Loucy (cell line): Measurements from ENCODE around the gene NHSL1.

ENCODE experiments used
- H2AFZ ChIP-seq: fragments of 200-600 bp; sonication (generic); 2 replicates; pipeline ENCODE4 v1.6.0; 2016; ENCODE audit warnings: antibody characterized with exemption, mild to moderate bottlenecking, low read length, moderate library complexity
- H3F3A ChIP-seq: fragments of 200-600 bp; 2 replicates; pipeline ENCODE4 v1.6.0; 2016; ENCODE audit warnings: antibody characterized with exemption, low read depth, mild to moderate bottlenecking
- H3K27me3 ChIP-seq: fragments of 200-600 bp; sonication (generic); 2 replicates; pipeline ENCODE4 v1.6.1; 2014; ENCODE audit warnings: low read length, mild to moderate bottlenecking; ENCODE audit not compliant: insufficient read depth, poor library complexity, severe bottlenecking
- H3K36me3 ChIP-seq: fragments of 200-600 bp; sonication (generic); 2 replicates; pipeline ENCODE4 v1.6.1; 2016; ENCODE audit warnings: low read length; ENCODE audit not compliant: insufficient read depth
- H3K4me1 ChIP-seq: fragments of 200-600 bp; sonication (generic); 2 replicates; pipeline ENCODE4 v1.5.1; 2014; ENCODE audit warnings: low read length, mild to moderate bottlenecking; ENCODE audit not compliant: insufficient read depth, poor library complexity, severe bottlenecking
- H3K4me2 ChIP-seq: fragments of 200-600 bp; sonication (generic); 2 replicates; pipeline ENCODE4 v1.6.0; 2014; ENCODE audit warnings: antibody characterized with exemption, low read length, low read depth, mild to moderate bottlenecking; ENCODE audit not compliant: poor library complexity, severe bottlenecking
- H3K4me3 ChIP-seq: fragments of 200-600 bp; sonication (generic); 2 replicates; pipeline ENCODE4 v1.5.1; 2014; ENCODE audit warnings: low read length, mild to moderate bottlenecking, mixed read lengths; ENCODE audit not compliant: poor library complexity, severe bottlenecking
- H3K79me2 ChIP-seq: fragments of 200-600 bp; sonication (generic); 2 replicates; pipeline ENCODE4 v1.6.1; 2014; ENCODE audit warnings: low read length; ENCODE audit not compliant: insufficient read depth
- H3K9ac ChIP-seq: fragments of 200-600 bp; sonication (generic); 2 replicates; pipeline ENCODE4 v1.6.0; 2014; ENCODE audit warnings: mild to moderate bottlenecking, low read depth, low read length, moderate library complexity; ENCODE audit not compliant: poor library complexity, severe bottlenecking
- H3K9me2 ChIP-seq: fragments of 200-600 bp; sonication (generic); replicated peaks from 2 replicates; pipeline ENCODE4 v1.6.1; 2016; ENCODE audit warnings: low read depth, low read length, mixed read lengths
- H3K9me3 ChIP-seq: fragments of 200-600 bp; sonication (generic); 2 replicates; pipeline ENCODE4 v1.6.1; 2014; ENCODE audit warnings: mild to moderate bottlenecking, antibody characterized with exemption, low read length, low read depth; ENCODE audit not compliant: insufficient read depth
- H4K20me1 ChIP-seq: fragments of 200-600 bp; sonication (generic); 2 replicates; pipeline ENCODE4 v1.6.0; 2014; ENCODE audit warnings: antibody characterized with exemption, low read length, mild to moderate bottlenecking; ENCODE audit not compliant: insufficient read depth, poor library complexity, severe bottlenecking
- CTCF ChIP-seq: fragments of 200-600 bp; sonication (generic); conservative IDR thresholded peaks from 2 replicates; pipeline ENCODE4 v1.5.1; 2014; ENCODE audit warnings: mild to moderate bottlenecking, antibody characterized with exemption, low read length
- EZH2phosphoT487 ChIP-seq: fragments of 200-600 bp; IDR thresholded peaks from 2 replicates; pipeline ENCODE4 v1.6.1; 2018; ENCODE audit warnings: antibody characterized with exemption, mild to moderate bottlenecking, moderate library complexity, borderline replicate concordance

NHSL1 gene

GRCh38 chr6:138418118-138418742 is 81.1 kb downstream of the NHSL1 start:
- Histone ChIP-seq H4K20me1 (no peaks in the 10 kb centered on the region), H3K9me3 (no peaks in the 10 kb centered on the region), H3K27me3 (no peaks in the 10 kb centered on the region), H2AFZ (no peak overlapping the region), H3K4me1 (peaks cover 3% of the 10 kb centered on the region), H3K36me3 (no peaks in the 10 kb centered on the region), H3K9me2 (no peaks in the 10 kb centered on the region), H3K4me2 (no peak overlapping the region), H3F3A (no peaks in the 10 kb centered on the region), H3K9ac (no peak overlapping the region), H3K79me2 (no peaks in the 10 kb centered on the region), H3K4me3 (no peak overlapping the region)
- TF ChIP-seq CTCF (no peak), EZH2phosphoT487 (no peak)

GRCh38 chr6:138417493-138418117 is 81.7 kb downstream of the NHSL1 start:
- Histone ChIP-seq H3K79me2 (no peaks in the 10 kb centered on the region), H3F3A (no peaks in the 10 kb centered on the region), H4K20me1 (no peaks in the 10 kb centered on the region), H3K9ac (no peak overlapping the region), H3K9me3 (no peaks in the 10 kb centered on the region), H3K36me3 (peaks cover 6% of the 10 kb centered on the region; the same call in 1 of the 2 replicates), H3K4me2 (no peak overlapping the region), H2AFZ (no peak overlapping the region), H3K9me2 (no peaks in the 10 kb centered on the region), H3K4me1 (no peaks in the 10 kb centered on the region), H3K27me3 (no peaks in the 10 kb centered on the region), H3K4me3 (no peak overlapping the region)
- TF ChIP-seq CTCF: no peak
- TF ChIP-seq EZH2phosphoT487: no peak

GRCh38 chr6:138416206-138416605 is 83.1 kb downstream of the NHSL1 start:
- no peaks in the 10 kb centered on the region for H3K9me2 ChIP-seq
- no peaks in the 10 kb centered on the region for H3K79me2 ChIP-seq
- H3K9me3 ChIP-seq: no peaks in the 10 kb centered on the region
- H3K36me3 ChIP-seq: peaks cover 8% of the 10 kb centered on the region; the same call in 1 of the 2 replicates
- TF ChIP-seq EZH2phosphoT487 (no peak), CTCF (no peak)
- no peak overlapping the region for H3K4me2 ChIP-seq
- H3K27me3 ChIP-seq: no peaks in the 10 kb centered on the region
- H2AFZ ChIP-seq: no peak overlapping the region
- no peaks in the 10 kb centered on the region for H4K20me1 ChIP-seq
- H3F3A ChIP-seq: no peaks in the 10 kb centered on the region
- peaks cover 7% of the 10 kb centered on the region for H3K4me1 ChIP-seq
- H3K4me3 ChIP-seq: no peak overlapping the region
- H3K9ac ChIP-seq: no peak overlapping the region
